HG02763 (cell line): Measurements from ENCODE around the gene PHACTR1.

Experiments used
- ATAC-seq: cut with Tn5 transposase; IDR thresholded peaks from one replicate; pipeline ENCODE4 v1.9.1; 2021; ENCODE audit warnings: mild to moderate bottlenecking, moderate library complexity; ENCODE audit not compliant: unreplicated experiment

PHACTR1 gene

DNA sequence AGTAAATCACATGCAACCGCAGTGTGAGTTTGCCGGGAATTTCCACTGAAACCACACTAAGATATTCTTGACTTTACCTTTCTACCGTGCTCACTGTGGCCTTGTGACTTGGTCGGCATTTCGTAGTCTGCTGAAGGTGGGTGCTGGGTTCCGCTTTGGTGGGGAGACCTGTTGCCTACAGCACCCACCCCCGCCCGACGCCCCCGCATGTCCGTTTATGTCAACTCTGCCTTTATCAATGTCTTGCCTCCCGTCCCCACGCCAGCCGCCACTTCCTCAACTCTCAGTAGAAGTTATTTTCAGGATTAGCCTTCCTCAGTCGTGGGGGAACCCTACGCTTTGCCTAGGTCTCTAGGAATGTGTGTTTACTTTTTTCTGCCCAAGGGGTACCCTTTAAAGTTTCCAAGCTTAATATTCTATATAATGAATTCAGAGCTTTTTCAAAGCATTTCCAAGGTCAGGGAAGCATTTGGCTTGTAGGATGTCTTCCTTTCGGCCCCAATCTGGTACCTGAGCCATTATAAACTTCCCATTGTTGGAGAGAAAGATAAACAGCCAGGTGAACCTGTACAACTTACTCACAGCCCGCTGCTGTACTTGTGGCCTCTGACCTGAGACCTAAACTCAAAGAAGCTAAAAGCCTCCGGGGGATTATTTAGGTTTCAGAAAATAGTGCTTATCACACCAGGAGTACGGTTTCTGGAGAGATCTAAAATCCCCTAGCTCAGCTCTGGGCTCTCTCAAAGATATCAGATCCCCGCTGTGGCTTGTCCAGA lies 557.6 kb downstream of the PHACTR1 start:
- peak; percentile 54 for ATAC-seq

DNA sequence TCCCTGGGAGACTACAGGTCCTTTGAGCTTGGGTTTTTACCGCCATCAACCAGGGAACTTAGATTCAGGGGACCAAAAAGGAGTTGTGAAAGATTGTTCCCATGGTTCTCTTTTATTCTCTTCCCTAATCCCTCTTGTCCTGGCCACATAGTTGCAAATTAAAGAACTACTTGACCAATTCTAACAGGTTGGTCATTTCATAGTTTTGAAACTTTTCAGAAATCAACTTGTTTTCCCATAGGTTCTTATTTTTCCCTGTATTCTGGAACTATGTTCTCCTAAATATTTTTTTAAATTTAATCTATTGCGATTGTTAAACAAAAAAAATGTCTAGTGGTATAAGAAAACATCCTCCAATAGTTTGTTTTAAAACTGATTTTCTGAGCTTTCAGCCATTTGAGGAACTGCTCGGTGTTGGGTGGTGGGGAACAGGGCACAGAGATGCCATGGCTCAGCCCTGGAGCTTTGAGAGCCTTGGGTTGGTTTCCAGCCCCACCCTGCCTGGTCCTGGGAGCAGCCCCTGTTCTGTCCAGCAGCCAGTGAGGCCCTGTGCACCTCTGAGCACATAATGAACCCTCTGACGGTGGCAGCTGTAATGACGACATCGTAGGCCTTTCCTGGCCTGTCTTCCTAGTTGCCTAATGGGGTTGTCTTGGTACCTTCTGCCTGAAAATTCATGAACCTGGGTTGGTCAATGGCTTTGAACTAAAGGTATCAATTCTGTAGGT lies 558.3 kb downstream of the PHACTR1 start:
- no peak for ATAC-seq

DNA sequence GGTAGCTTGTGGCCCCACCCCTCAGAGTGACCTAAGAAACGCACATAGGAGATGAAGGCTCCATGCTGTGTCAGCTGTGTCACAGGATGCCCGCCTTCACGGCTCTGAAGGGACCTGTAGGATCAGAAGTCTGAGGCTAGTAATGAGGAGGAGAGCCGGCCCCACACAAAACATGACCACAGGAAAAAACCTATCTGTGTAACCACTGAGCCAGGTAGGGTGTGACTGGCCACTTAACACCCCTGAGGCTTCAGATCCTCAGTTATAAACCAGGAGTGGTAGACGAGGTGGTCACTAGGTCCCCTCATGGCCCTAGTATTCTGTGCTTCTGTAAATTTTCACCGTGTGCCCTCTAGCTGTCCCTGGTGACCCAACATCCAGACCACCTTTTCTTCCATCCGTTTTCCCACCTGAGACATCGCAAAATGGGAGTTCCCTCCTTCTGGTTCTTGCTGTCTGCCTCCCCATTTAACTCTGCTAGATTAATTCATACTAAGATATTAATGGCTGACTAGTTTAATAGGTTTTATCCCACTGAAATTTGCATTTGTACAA lies 558.9 kb downstream of the PHACTR1 start:
- no peak for ATAC-seq

DNA sequence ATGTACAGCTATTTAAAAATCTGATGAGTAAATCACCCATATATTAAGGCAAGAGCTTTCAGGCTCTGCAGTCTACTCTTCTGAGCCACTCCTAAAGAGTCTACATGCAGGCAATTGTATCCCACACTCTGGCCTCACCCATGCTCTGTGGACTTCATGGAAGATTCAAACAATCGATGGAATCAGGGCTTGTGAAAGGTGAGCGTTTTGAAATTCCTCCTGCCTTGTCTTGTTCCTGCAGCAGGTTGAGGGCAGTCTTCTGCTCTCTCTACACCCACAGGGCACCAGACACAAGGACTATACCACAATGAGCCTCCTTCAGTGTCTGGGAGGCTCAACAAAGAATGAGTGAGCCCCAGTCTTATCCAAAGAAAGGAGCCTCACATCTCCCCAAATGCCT lies 560.7 kb downstream of the PHACTR1 start:
- ATAC-seq: no peak

DNA sequence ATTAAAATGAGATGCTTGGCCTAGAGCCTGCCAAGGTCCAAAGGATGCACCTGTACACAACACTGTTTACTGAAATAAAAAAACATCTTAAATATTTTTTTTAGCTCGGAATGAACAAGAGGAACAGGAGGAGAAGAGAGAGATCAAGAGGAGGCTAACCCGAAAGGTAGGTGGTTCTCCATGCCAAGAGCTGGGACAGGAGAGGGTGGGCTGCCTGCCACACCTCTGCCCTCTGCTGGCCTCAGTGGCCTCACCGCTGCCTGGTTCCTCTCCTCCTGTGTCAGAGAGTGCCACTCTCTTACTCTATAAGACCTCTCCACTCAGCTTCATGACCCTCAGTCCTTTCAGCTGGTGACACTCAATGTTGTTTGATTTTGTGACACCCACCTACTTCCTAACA lies 561.6 kb downstream of the PHACTR1 start:
- ATAC-seq: no peak

DNA sequence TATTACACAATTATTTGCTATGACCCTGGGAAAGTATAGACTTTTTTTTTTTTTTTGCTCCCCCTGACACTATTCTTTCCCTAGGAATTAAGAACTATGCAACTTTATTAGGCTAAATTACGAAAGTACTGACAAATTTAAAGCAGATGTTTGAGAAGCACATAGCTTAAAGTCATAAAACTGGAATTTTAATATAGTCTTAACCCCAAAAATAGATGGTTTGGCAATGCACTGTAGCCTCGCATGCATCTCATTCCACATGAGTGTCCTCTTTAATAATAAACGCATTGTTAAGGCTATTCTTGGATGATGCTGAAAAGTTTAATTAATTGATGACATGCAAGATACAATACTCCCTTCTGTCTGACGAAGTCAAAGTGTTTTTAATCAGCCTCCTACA lies 562.4 kb downstream of the PHACTR1 start:
- no peak for ATAC-seq

DNA sequence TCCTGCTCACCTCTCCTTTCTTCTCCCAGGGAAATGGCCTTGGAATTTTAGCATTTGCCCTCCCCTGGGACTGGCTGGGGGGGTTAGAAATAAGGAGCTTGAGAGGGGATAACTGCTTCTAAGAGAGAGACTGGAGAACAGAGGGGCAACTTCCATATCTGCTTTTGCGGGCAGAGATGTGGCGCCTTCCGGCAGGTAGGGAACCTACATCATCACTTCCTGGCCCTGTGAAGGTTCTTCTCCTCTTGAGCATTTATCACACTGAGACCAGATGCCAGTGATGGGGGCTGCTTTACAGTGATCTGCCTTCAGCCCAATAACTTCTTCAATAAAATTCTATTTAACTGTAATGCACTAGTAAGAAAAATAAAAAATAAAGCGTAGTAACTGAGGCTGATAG lies 563.7 kb downstream of the PHACTR1 start:
- no peak for ATAC-seq

DNA sequence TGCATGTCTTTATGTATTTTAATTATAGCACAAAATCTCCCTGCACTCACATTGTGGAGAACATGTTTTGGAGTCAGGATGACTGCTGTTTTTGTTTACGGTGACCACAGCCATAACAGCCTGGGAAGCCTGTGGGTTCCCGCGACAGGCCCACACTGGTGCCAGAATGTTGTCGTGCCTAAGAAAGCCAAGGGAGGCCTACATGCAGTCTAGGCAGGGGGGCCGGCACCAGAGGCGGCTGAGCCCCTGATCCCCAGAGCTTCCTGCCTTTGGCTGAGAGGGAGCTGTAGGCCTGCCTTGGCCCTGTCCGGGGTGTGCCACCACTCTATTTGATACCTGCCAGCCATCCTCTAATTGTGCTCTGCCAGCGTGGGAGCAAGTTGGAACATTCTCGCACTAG lies 565.1 kb downstream of the PHACTR1 start:
- ATAC-seq: no peak

DNA sequence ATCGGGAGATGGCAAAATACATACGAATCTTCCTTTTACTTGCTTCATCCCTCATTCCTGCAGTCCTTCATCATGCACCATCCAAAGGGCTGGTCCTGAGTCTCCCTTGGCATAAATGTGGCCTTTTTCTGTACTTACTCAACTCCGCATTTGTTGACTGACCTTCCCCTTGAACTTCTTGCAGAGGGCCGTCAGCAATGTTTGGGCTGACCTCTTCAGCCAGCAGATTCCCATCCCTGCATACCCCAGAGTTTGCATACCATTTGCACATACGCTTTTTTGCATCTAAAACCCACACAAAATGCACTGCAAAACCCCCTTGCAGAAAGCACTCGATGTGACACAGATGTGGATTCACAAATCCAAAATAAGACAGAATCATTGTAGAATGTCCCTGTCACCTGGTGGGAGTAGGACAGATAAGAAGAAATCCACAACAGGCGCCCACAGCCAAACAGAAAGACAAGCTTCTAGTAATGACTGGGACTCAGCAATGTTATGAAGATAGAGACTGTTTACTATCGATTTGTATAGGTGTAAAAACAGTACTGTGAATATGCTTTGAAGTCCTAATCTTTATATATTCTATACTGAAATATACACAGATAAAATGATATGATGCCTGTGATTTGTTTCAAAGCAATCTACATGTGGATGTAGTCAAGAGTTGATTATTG lies 566.0 kb downstream of the PHACTR1 start:
- ATAC-seq: no peak

DNA sequence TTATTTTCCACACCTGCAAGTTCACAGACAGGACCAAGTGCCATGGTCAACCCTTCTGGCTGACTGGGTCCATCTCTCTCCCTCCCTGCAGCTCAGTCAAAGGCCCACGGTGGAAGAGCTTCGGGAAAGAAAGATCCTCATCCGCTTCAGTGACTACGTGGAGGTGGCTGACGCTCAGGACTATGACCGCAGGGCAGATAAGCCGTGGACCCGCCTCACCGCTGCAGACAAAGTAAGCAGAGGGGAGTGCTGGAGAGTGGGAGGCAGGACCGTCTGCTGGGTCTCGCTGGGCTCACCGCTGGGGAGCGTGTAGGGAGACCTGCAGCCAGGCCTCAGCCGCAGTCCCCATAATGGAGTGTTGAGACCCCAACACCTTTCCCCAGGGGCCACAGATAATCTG lies 566.8 kb downstream of the PHACTR1 start:
- no peak for ATAC-seq

DNA sequence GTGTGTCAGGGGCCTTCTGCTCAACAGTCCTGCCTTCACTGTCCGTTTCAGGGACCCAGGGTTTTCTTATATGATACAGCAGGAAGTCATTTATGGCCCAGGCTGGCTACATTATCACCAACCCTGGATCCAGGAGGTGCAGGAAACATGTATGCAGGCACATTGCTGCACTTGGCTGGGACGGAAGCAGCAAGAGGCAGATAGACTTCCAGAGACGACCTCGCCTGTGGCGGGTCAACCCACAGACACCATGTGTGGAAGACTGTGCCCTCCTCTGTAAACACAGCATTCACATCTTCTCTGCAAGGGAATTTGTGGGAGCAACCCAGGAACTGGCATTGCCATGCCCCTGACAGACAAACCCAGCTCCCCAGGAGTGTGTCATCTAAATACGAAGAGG lies 568.1 kb downstream of the PHACTR1 start:
- ATAC-seq: no peak

DNA sequence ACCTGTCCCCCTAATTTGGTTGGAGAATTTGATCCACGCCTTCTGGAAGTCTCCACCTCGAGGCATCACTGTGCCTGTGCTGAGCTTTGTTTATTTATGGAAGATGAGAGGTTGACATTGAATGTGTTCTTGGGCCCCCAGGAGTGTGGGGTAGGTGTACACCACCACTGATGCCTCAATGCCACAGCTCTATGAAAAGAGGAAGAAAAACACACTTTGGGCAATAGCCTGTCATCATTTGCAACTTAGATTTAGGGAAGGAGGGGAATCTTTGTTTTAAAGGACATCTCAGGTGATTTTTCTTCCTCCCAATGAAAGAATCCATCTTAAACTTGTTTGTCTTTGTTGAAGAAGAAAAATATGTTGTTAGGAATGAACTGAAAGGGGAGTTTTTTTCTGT lies 569.1 kb downstream of the PHACTR1 start:
- ATAC-seq: no peak

DNA sequence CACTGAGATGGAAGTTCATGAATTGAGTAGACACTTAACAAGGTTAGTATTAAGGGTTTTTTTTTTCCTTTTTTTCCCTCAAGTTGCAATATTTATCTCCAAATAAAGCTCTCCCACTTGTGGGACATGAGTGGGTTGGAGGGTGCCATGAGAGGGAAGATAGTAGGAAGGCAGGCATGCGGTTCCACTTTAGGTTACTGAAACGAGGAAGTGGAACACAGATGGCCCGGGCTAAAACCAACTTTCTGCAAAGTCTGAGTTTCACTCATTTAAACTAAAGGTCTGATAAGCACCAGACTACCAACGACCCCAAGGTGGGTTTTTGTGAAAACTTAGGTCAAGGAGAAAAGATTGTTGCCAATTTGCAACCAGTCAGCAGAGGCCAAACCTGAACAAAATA lies 569.6 kb downstream of the PHACTR1 start:
- ATAC-seq: peak; percentile 56

DNA sequence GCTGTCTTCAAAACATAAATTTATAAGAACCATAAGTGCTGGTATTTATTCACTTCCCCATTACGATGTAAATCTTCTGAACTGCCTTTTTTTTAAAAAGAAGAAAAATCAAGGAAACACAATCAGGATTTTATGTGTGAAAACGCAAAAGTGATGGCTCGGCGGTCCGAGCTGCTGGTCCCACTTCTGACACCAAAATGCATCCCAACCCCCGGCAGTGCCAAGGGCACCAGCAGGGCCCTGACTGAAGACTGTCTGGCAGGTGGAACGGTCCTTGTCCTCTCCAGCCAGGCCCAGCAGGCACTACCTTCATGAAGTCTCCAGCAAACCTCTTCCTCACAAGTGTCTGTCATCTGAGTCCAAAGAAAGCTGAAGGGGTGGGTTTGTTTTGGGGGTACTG lies 570.5 kb downstream of the PHACTR1 start:
- ATAC-seq: no peak

DNA sequence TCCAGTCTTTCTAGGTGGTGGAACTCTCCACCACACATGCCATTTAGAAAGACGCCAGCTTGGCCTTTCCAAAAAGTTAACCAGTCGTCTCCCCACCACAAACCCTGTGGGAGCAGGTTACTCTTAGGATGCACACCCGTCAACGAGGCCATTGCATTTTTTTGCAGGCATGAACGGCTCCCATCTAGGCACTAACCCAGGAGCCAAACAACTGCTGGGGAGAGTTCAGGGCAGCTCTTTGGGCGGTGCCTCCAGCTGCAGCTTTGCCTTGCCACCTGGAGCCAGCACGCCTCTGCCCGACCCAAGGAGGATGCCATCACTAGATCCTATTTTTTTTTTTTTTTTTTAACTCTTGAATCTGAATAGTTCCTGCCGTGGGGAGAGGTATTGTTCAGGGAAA lies 571.9 kb downstream of the PHACTR1 start:
- ATAC-seq: no peak

DNA sequence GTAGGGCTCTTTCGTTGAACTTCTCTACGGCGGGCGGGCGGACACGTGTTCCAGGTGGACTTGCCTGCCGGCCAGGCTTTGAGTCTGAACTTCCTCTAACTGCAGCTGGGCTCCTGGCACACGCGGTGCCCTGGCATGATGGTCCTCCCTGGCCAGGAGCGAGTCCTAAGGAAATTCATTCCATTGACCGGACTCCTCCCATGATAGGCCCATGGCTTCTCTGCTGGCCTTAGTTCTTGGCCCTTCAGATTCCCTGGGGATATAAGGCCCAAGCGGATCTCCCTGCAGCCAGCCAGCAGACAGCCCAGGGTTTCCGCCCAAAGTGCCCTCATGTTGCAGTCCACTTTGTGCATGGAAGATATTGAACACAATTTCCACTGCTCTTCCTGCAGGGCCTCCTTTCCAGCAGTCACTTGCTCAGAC lies 572.4 kb downstream of the PHACTR1 start:
- no peak for ATAC-seq

DNA sequence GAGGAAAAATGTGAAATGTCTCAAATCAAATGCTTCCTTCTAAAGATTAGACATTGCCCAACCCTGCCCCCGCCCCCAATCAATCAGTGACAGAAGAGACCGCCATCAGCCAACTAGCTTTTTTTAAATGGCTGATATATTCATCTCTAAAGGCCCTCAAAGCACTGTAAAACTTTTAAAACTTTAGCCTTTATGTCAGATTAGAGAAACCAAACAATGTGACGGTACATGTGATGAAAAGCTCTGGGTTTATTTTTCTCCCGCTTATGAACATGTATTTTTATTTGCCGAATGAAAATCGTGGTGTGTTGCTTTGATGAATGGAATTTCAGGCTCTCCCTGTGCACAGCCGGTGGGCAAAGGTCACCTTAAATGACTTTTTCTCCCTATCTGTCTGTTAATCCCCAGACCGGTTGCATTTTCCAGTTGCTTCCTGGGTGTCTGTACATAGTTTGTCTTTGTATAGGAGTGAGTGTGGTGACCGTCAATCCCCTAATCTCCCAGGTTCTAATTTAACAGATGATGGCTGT lies 573.3 kb downstream of the PHACTR1 start:
- ATAC-seq: no peak

DNA sequence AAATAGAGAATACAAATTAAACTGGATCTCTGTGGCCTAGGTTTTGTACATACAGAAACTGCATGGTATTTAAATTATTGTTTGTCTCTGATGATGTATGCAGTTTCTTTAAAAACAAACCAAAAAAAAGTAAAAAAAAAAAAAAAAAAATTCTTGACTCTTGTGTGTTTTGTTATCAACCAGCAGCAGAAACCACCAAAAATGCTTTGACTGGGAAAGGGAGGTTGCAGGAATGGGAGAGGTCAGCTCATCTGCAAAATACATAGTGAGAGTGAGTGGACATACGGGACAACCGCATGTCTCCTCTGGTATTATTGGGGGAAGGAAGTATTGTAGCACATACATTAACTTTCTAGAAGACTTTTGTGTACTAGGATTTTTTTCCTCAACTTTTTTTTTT lies 573.8 kb downstream of the PHACTR1 start:
- ATAC-seq: no peak

DNA sequence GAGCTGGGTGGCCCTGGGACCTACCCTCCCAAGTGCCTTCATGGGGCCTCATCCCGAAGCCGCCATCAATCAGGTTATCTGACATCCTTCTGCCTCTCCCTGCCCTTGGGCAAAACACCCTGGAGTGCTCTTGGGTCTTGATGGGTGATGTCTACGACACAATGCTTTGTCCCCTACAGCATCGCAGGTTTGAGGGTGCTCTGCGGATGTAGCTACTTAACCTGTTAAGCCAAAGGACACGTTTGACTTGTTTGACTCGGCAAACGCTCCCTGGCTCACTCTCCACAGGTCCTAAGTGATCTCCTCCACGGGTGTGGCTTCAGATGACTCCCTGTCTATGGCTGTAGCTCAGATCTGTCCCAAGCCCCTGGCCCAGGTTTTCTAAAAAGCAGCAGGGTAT lies 576.2 kb downstream of the PHACTR1 start:
- no peak for ATAC-seq

DNA sequence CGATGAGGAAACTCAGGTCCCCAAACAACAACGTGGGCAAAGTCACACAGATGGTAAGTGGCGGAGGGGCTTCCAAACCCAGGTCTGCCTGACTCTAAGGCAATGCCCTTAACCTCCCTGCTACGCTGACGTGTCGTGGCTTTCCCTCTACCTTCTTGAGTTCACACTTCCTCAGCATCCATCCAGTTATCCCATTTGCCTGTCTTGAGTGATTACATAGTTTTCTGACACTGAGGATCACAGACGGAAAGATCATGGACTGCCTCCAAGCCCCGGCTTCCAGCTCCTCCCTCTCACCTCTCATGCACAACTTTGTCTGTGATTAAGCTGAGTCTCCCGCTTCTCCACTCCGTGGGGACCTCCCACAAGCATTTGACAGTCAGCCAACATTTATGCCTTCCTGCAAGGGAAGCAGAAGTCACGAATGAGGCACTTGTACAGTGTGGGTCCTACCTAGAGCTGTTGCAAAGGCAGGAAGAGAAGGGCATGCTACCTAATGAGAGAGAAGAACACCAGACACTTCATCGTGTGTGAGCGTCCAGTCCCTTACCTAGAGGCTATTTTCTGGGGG lies 578.0 kb downstream of the PHACTR1 start:
- ATAC-seq: no peak

DNA sequence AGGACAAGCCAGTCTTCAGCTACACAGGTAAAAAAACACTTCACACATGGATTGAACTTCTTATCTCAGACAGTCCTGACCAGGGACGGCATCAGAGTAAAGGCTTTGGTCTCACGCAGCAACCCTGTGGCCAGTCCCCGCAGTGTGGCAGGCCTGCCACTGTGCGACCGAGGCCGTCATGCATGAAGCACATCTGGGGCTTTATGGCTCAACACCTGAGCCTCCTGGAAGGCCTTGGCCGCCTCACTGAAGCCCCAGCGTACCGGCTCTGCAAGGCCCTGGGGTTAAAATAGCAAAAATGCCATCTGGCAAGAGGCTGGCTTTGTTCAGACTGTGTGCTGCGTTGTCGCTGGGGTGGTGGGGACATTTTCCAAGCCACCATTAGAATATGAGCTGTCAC lies 579.0 kb downstream of the PHACTR1 start:
- ATAC-seq: no peak
